NT2/D1 (cell line): ENCODE measurements around the gene UNK.

Experiments
- YY1 ChIP-seq: IDR thresholded peaks from 2 replicates; pipeline ENCODE4 v1.6.1; 2011; ENCODE audit not compliant: insufficient read length, insufficient read depth
- ZNF274 ChIP-seq: IDR thresholded peaks from 2 replicates; pipeline ENCODE4 v1.6.1; 2011; ENCODE audit warnings: mild to moderate bottlenecking, low read depth, low read length

- TF ChIP-seq ZNF274 (no peak), YY1 (no peak)
Observed at GRCh38 chr17:75872434-75873351, 88.1 kb downstream of the UNK start.
